ENCODE data around the gene SUN2. TPM values are rescaled to one million over a fixed set of nuclear protein-coding genes. Genes with fewer than 3 reads are reported as not detected.

The SUN2 gene
- total RNA-seq, 1 donor from 2014 or later, result 78.1 TPM

DNA sequence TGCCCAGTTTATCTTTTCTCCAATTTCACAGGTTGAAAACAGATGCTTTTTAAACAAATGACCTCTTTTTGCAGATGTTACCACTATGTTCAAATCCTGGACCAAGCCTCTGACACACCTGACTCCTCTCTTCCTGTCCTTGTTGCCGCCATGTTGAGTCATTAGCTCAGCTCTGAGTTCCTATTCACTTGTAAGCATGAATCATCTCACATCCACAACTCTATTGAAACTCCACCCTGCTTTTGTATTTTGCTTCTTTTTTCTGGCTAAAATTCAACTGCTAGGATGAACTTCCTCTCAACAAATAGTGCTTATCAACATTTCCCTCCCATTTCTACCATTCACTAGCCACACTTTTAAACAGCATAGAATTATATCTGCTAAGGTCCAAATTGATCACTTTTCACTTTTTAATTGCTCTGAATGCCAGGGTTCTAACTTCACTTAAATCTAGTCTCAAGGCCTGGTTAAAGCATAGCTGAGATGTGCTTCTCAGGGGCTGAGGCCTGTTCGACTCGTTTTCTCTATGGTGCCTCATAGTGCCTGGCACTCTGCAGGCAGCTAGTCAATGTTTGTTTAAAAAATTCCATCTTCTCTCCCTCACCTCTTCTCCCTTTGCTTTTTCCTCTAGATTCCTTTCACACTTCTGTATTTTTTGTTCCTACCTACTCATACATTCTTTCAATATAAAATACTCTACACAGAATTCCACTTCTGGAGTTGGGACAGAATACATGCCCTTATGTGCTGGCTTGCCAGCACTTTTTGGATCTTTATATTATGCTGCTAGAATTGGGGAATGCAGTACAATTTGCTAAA lies 59.0 kb downstream of the SUN2 start:
- no peak for DNase-seq

- no peak for DNase-seq
These were observed 60.9 kb downstream of the SUN2 start for GRCh38 chr22:38694940-38695339.

DNA sequence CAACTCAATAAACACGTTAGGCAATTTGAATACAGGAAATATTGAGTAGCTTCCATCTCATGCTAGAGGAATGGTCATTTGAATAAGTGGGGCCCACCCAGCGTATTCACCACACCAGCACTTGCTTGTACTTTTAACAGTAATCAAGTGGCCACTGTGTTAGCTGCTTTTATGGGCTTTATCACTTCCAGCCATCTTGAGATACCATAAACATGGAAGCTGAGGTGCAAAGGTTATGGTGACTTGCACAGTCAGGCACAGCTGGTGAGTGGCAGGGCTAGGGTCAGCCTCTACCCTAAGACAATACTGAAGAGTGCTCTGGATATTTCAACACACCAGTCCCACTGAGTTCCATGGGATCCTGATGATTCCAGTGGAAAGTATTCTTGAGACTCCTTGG lies 61.7 kb downstream of the SUN2 start:
- DNase-seq, result no peak

DNA sequence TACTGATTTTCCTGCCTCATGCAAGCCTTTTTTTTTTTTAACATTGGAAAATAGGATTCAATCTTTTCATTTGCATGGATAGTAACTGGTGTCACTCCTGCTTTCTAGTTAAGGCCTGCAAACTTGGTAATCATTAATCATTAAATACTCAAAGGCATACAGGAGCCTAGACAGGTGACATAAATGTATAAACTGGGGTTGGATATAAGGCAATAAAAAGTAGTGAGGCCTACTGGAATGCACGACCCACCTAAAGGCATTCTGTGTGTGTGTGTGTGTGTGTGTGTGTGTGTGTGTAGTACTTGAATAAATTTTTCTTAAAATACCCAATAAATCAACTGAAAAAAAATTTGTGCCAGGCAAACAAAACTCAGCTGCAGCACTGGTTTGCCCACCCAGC lies 66.1 kb downstream of the SUN2 start:
- no peak for DNase-seq

- DNase-seq, result no peak
These were observed 70.0 kb downstream of the SUN2 start for GRCh38 chr22:38685761-38686160.

- no peak for DNase-seq
These were observed 70.9 kb downstream of the SUN2 start for GRCh38 chr22:38684895-38685294.

Small RNA genes lying within 50 kb of the gene (small RNA-seq; reads per million reads assigned to genes)
- not detected for gene AL021707.8

Other genes with a start within 250 kb of the SUN2 start
- 646 TPM for gene DDX17, start 249.7 kb downstream of the SUN2 start, total RNA-seq
- gene DMC1, start 185.8 kb downstream of the SUN2 start, total RNA-seq, result 4.1 TPM
- 3.7 TPM for gene FAM227A, start 99.6 kb downstream of the SUN2 start, total RNA-seq
- gene CBY1, start 99.4 kb downstream of the SUN2 start, total RNA-seq, result 16.5 TPM
- gene TOMM22, start 74.0 kb downstream of the SUN2 start, total RNA-seq, result 54.7 TPM
- 66.1 TPM for gene JOSD1, start 55.1 kb downstream of the SUN2 start, total RNA-seq
- gene GTPBP1, start 50.1 kb downstream of the SUN2 start, total RNA-seq, result 32.1 TPM
- gene DNAL4, start 38.1 kb upstream of the SUN2 start, total RNA-seq, result 17.3 TPM
- gene NPTXR, start 88.0 kb upstream of the SUN2 start, total RNA-seq, result 11.5 TPM
- 33.8 TPM for gene CBX6, start 116.2 kb upstream of the SUN2 start, total RNA-seq
- not detected for gene APOBEC3A, start 201.6 kb upstream of the SUN2 start, total RNA-seq
- not detected for gene APOBEC3B, start 226.3 kb upstream of the SUN2 start, total RNA-seq